SH-SY5Y (cell line): Measurements from ENCODE around the gene SLC1A1.

ENCODE experiments used
- GATA2 ChIP-seq: IDR thresholded peaks from 2 replicates; pipeline ENCODE4 v1.6.1; 2011; ENCODE audit warnings: mild to moderate bottlenecking, low read depth, low read length
- GATA3 ChIP-seq: IDR thresholded peaks from 2 replicates; pipeline ENCODE4 v1.6.1; 2011; ENCODE audit warnings: low read depth, mild to moderate bottlenecking, low read length, moderate library complexity

SLC1A1 gene

DNA sequence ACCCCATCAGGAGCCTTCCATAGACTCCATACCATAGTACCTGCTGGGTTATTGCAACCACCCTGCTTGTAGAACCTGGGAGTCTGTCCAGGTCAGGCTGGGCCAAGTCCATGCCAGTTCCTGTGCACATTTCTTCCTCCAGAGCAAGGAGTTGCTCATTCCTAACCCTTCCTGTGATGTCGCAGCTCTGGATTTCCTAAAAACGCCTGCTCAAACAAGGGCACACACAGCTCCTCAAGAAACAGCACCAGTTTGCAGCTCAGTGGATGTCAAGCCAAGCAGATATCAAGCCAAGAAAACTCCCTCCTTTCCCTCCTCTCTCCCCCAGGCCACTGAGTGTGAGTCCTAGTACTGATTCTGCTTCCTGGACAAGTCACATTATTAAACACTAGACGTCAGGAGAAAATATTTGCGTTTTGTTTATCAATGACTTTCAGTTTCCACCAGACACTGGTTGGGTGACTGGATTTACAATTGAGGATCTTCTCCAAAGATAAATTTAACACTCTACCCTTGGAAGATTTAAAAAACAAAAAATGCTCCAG is 59.6 kb downstream of the SLC1A1 start:
- no peak for TF ChIP-seq GATA2
- no peak for TF ChIP-seq GATA3

- no peak for TF ChIP-seq GATA2
- TF ChIP-seq GATA3 = no peak
Observed at GRCh38 chr9:4550777-4551484, 60.7 kb downstream of the SLC1A1 start.

DNA sequence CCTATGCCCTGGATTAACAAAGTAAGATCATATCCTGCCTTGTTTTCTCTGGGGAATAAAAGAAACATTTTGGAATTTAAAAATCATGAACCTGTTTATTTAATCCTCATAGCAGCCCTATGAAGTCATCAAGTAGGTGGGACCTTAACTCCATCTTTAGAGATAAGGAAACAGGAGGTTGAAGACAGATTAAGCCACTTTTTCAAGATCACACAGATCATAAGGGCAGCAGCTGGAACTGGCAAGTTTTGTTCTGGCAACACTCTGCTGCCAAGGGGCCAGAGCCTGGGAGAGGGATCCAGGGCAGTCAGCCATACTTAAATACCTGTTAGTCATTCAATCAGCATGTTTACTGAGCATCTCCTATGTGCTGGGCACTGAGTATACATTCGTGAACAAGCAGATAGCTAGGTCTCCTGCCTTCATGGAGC is 63.7 kb downstream of the SLC1A1 start:
- TF ChIP-seq GATA2 (no peak), GATA3 (no peak)

- TF ChIP-seq GATA2 (no peak), GATA3 (no peak)
Observed at GRCh38 chr9:4555236-4555635, 65.0 kb downstream of the SLC1A1 start.

- TF ChIP-seq GATA2 = no peak
- TF ChIP-seq GATA3 = no peak
Observed at GRCh38 chr9:4558371-4558998, 68.2 kb downstream of the SLC1A1 start.

DNA sequence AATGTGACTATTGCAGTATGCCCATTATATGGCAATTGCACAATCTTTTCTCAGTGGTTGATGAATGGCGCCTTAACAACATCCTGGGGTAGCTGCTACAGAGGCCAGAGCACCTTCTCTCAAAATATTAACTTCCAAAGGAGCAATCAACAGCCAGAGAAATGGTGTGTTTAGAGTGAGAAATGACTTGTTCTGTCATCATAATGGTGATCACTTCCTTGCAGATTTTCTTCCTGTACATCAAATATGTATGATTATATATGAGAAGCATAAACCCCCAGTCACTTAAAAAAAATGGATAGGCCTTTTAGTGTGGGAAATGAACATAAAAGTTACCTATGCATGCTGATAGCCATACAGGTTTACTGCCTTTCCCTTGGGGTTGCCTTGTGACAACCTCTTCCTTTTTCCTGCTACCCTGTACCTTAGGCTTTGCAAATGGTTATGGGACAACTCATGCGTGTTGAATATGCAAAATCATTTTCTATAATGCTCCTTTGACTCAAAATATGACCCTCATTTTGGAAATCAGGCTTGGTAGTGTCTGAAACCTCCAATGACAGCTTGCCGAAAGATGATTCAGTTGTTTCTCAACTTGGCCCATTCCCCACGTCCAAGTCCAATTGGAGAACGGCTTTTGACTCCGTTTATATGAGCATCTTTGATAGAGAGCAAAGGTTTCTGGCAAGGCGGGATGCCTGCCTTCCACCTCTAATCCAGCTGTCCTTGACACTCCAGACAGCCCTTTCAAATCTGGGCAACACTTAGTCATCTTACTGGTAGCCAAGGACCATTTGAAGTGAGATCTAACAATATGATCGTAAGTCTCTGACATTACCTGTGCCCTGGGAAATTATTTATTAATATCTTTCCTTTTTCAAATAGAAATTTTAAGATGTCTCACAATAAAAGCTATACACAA is 69.3 kb downstream of the SLC1A1 start:
- TF ChIP-seq GATA3 (no peak), GATA2 (no peak)

DNA sequence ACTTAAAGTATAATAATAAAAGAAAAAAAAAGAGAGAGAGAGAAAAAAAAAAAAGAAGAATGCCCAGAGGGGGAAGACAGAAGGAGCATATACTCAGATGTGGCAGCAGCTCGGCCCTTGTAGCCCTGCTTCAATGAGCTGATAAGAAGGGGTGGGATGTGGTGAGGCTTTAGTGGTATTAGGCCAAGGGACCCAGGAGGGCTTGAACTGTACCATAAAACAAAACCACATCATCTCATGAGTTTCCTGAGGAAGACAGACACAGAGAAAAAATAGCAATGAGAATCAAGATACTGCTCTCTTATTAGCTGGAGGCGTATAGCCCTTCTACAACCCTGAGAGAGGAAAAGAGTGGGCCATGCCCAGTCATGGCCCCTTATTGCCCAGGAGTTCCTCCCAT is 72.8 kb downstream of the SLC1A1 start:
- TF ChIP-seq GATA3 (no peak), GATA2 (no peak)

DNA sequence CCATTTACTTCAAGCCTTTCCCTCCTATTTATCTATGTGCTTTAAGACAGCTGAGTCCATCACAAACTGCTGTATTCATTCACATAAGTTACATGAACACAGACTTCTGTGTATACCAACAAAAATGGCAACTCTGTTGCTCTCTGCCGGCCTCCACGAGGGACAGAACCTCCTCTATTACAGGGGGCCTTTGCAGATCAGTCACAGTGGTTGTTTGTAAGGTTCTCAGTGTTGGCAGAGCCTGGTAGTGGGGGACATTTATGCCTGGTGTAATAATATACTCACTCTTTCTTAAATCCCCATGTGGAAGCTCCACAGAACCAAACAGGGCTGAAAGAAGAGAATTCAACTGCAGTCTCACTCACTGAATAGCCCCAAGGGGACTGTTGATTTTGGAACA is 76.5 kb downstream of the SLC1A1 start:
- TF ChIP-seq GATA2 (no peak), GATA3 (no peak)

DNA sequence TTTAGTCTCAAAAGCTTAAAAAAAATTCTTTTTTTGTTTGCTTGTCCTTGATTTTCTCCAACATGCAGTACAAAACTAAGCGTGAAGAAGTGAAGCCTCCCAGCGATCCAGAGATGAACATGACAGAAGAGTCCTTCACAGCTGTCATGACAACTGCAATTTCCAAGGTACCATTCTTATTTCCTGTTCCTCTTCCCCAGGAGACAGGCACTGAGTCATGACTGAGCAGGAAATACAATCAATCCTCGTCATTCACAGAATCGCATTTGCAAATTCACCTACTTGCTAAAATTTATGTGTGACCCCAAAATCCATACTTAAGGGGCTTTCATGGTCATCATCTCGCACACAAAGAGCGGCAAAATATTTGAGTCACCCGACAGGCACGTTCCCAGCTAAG is 77.3 kb downstream of the SLC1A1 start:
- TF ChIP-seq GATA2 (no peak), GATA3 (no peak)

- TF ChIP-seq GATA3 (no peak), GATA2 (no peak)
Observed at GRCh38 chr9:4569101-4569500, 78.8 kb downstream of the SLC1A1 start.

GRCh38 chr9:4572184-4572826 is 82.0 kb downstream of the SLC1A1 start:
- TF ChIP-seq GATA3 (no peak), GATA2 (no peak)

DNA sequence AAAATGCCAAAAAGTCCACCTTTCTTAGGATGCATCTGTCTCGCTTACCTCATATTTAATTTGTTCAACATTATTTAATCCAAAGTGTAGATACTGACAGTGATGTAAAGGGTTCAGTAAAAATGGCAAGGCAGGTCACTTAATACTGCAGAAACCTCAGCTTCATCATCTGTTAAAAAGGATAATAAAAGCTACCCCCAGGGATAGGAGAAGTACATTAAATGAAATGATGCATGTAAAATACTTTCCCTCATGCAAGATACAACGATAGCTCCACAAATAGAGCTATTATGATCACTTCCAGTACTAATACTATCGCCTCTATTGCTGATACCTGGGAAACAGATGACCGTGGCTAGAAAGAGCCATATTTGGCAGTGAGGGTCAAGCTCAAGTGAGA is 82.9 kb downstream of the SLC1A1 start:
- no peak for TF ChIP-seq GATA3
- no peak for TF ChIP-seq GATA2

DNA sequence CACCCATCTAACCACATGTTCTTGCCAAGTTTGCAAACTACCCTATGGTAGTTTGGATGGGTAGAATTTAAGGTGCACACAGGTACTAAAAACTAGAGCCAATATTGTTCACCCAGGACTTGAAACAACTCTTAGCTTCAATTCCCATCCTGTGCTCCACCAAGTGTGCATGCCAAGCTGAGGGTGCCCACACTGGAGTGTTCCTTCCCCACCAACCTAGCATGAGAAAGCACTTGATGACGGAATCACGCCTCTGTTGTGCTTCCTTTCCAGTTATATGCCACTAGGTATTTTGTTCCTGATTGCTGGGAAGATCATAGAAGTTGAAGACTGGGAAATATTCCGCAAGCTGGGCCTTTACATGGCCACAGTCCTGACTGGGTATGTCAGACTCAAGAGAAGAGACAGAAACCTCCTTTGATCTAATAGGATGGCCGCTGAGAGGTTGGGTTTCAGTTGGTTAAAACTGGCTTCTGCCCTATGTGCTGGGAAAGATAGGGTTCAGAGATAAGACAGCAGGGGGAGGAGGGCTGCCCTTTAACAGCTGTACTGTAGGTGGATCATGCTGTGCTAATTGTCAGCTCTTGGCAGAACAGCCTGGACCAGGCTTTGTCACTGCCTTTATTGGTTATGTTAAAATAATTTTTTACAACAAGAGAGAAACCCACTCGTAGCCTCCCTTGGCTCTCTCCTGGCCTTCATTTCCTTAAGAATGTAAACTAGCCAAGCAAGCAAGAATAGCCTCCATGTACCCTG is 83.5 kb downstream of the SLC1A1 start:
- TF ChIP-seq GATA3 (no peak), GATA2 (peak; percentile 53)
